HepG2 (cell line): ENCODE data around the gene OR2V2. TPM values are rescaled to one million over a fixed set of nuclear protein-coding genes. Genes with fewer than 3 reads are reported as not detected.
A peak's percentile ranks its signal among the peaks of the same experiment; 100 is the strongest.

ENCODE experiments used
- CEBPG ChIP-seq: IDR thresholded peaks from 2 replicates; pipeline ENCODE4 v1.6.1; 2016
- CREB1 ChIP-seq, 2 experiments: fragments of 450-650 bp in 1 of 2; IDR thresholded peaks; 2 replicates each; pipeline ENCODE4 v1.6.1; 2016 to 2017; ENCODE audit warnings: control low read depth in 1 of 2, mild to moderate bottlenecking in 1 of 2, missing compliant biosample characterization in 1 of 2, missing genetic modification characterization in 1 of 2
- ELF3 ChIP-seq: IDR thresholded peaks from 2 replicates; pipeline ENCODE4 v1.6.1; 2016; ENCODE audit warnings: missing genetic modification reagents, missing compliant biosample characterization
- FLYWCH1 ChIP-seq: sonication (generic); formaldehyde crosslinking; IDR thresholded peaks from 2 replicates; pipeline ENCODE4 v1.8.1; 2023; ENCODE audit warnings: mild to moderate bottlenecking, missing genetic modification reagents
- GABPA ChIP-seq, 2 experiments: IDR thresholded peaks; 2 replicates each; pipeline ENCODE4 v1.6.1; 2011 to 2016; ENCODE audit warnings: low read depth in 2 of 2, low read length in 1 of 2, missing biosample characterization in 1 of 2, missing genetic modification characterization in 1 of 2
- GABPB1 ChIP-seq: IDR thresholded peaks from 2 replicates; pipeline ENCODE4 v1.6.1; 2016; ENCODE audit warnings: mild to moderate bottlenecking, missing genetic modification reagents, moderate library complexity, missing compliant biosample characterization
- GTF2F1 ChIP-seq: fragments of 150-350 bp; IDR thresholded peaks from 2 replicates; pipeline ENCODE4 v1.6.1; 2014; ENCODE audit warnings: low read length
- HCFC1 ChIP-seq: fragments of 150-350 bp; IDR thresholded peaks from 2 replicates; pipeline ENCODE4 v1.6.1; 2014; ENCODE audit warnings: low read depth, low read length
- HOXA7 ChIP-seq: sonication (generic); formaldehyde crosslinking; IDR thresholded peaks from 2 replicates; pipeline ENCODE4 v1.8.1; 2022; ENCODE audit warnings: mild to moderate bottlenecking, missing genetic modification reagents, moderate library complexity
- HOXA9 ChIP-seq: sonication (generic); formaldehyde crosslinking; IDR thresholded peaks from 2 replicates; pipeline ENCODE4 v1.8.1; 2022; ENCODE audit warnings: missing genetic modification reagents, mild to moderate bottlenecking, moderate library complexity, borderline replicate concordance
- KDM1A ChIP-seq: IDR thresholded peaks from 2 replicates; pipeline ENCODE4 v1.6.1; 2016; ENCODE audit warnings: missing compliant biosample characterization
- KDM5B ChIP-seq: sonication (generic); formaldehyde crosslinking; IDR thresholded peaks from 2 replicates; pipeline ENCODE4 v1.4.0; 2020; ENCODE audit warnings: missing genetic modification reagents, mild to moderate bottlenecking, borderline replicate concordance
- LCORL ChIP-seq, 2 experiments: fragments of 450-650 bp in 1 of 2; sonication (generic) in 1 of 2; formaldehyde crosslinking in 1 of 2; IDR thresholded peaks; 2 replicates each; pipeline versions ENCODE4 v1.5.0 to v1.6.1; 2017 to 2020; ENCODE audit warnings: antibody characterized with exemption in 1 of 2, missing genetic modification reagents in 1 of 2
- NFIC ChIP-seq: IDR thresholded peaks from 2 replicates; pipeline ENCODE4 v1.6.1; 2012; ENCODE audit warnings: mild to moderate bottlenecking, low read length, inconsistent platforms
- NRL ChIP-seq: sonication (generic); formaldehyde crosslinking; IDR thresholded peaks from 2 replicates; pipeline ENCODE4 v1.5.0; 2020; ENCODE audit warnings: missing genetic modification reagents, mild to moderate bottlenecking, moderate library complexity, borderline replicate concordance
- PHF8 ChIP-seq: sonication (generic); formaldehyde crosslinking; IDR thresholded peaks from 2 replicates; pipeline ENCODE4 v1.5.0; 2020; ENCODE audit warnings: missing genetic modification reagents
- RBM22 ChIP-seq: fragments of 200-400 bp; formaldehyde crosslinking; optimal IDR thresholded peaks from 2 replicates; pipeline ENCODE3; 2017; ENCODE audit warnings: mild to moderate bottlenecking, low read length, moderate library complexity
- RCOR2 ChIP-seq: IDR thresholded peaks from 2 replicates; pipeline ENCODE4 v1.6.1; 2016; ENCODE audit warnings: missing biosample characterization, missing genetic modification reagents
- SKI ChIP-seq: fragments of 450-650 bp; IDR thresholded peaks from one replicate; pipeline ENCODE4 v1.6.1; 2018; ENCODE audit warnings: mild to moderate bottlenecking; ENCODE audit not compliant: partially characterized antibody
- TSC22D2 ChIP-seq: sonication (generic); formaldehyde crosslinking; IDR thresholded peaks from 2 replicates; pipeline ENCODE4 v1.5.1; 2020; ENCODE audit warnings: missing genetic modification reagents, mild to moderate bottlenecking, borderline replicate concordance
- ZNF12 ChIP-seq: sonication (generic); formaldehyde crosslinking; IDR thresholded peaks from 2 replicates; pipeline ENCODE4 v1.5.0; 2020; ENCODE audit warnings: missing genetic modification reagents
- ZNF205 ChIP-seq: IDR thresholded peaks from 2 replicates; pipeline ENCODE4 v1.6.1; 2018; ENCODE audit warnings: missing biosample characterization, missing genetic modification reagents
- ZNF317 ChIP-seq: sonication (generic); formaldehyde crosslinking; IDR thresholded peaks from 2 replicates; pipeline ENCODE4 v1.5.0; 2020; ENCODE audit warnings: mild to moderate bottlenecking, missing genetic modification reagents
- ZNF530 ChIP-seq: sonication (generic); formaldehyde crosslinking; IDR thresholded peaks from 2 replicates; pipeline ENCODE4 v1.5.0; 2020; ENCODE audit warnings: low read depth, mild to moderate bottlenecking, missing genetic modification reagents
- ZNF598 ChIP-seq: sonication (generic); formaldehyde crosslinking; IDR thresholded peaks from 2 replicates; pipeline ENCODE4 v1.5.1; 2020; ENCODE audit warnings: mild to moderate bottlenecking, missing genetic modification reagents, borderline replicate concordance
- ZNF614 ChIP-seq: IDR thresholded peaks from 2 replicates; pipeline ENCODE4 v1.6.1; 2018; ENCODE audit warnings: missing biosample characterization, missing genetic modification reagents, inconsistent platforms, borderline replicate concordance
- ZNF615 ChIP-seq: sonication (generic); formaldehyde crosslinking; IDR thresholded peaks from 2 replicates; pipeline ENCODE4 v1.5.0; 2020; ENCODE audit warnings: mild to moderate bottlenecking, missing genetic modification reagents, borderline replicate concordance
- ZSCAN25 ChIP-seq: sonication (generic); formaldehyde crosslinking; IDR thresholded peaks from 2 replicates; pipeline ENCODE4 v1.8.0; 2022; ENCODE audit warnings: mild to moderate bottlenecking, missing genetic modification reagents
- polyA plus RNA-seq, 8 experiments: library from polyadenylated mRNA; depleted of rRNA in 3 of 8; stranded (reverse) in 7 of 8; unstranded in 1 of 8; fragments of >200 nt; fragmentation: Illumina TruSeq in 4 of 8; extraction: Trizol in 4 of 8; gene quantifications; 2 replicates each; pipeline versions ENCODE4 v1.2.1 to v1.2.3, GENCODE V29; 2011 to 2016; ENCODE audit warnings: low read depth in 4 of 8, missing spikeins in 1 of 8, mixed read lengths in 1 of 8; ENCODE audit not compliant: insufficient read depth in 1 of 8
- total RNA-seq, 5 experiments: library from RNA; depleted of rRNA; stranded (reverse); fragments of >200 nt; fragmentation: Illumina TruSeq; extraction: Trizol; gene quantifications; 2 replicates each; pipeline ENCODE4 v1.2.3, GENCODE V29; 2016; ENCODE audit warnings: low read depth in 1 of 5
- TF ChIP-seq, protein P1 (sequence below): sonication (generic); formaldehyde crosslinking; IDR thresholded peaks from 2 replicates; pipeline ENCODE4 v1.9.0; 2021; ENCODE audit warnings: missing genetic modification reagents, mild to moderate bottlenecking, borderline replicate concordance
- TF ChIP-seq, protein P2 (sequence below): sonication (generic); formaldehyde crosslinking; IDR thresholded peaks from 2 replicates; pipeline ENCODE4 v1.8.1; 2022; ENCODE audit warnings: mild to moderate bottlenecking, missing genetic modification reagents

Gene OR2V2
- total and polyA plus RNA-seq, 2 of the 13 experiments (the other 11 are each of a cell fraction or from before 2014, with no cell fraction given) = not detected

DNA sequence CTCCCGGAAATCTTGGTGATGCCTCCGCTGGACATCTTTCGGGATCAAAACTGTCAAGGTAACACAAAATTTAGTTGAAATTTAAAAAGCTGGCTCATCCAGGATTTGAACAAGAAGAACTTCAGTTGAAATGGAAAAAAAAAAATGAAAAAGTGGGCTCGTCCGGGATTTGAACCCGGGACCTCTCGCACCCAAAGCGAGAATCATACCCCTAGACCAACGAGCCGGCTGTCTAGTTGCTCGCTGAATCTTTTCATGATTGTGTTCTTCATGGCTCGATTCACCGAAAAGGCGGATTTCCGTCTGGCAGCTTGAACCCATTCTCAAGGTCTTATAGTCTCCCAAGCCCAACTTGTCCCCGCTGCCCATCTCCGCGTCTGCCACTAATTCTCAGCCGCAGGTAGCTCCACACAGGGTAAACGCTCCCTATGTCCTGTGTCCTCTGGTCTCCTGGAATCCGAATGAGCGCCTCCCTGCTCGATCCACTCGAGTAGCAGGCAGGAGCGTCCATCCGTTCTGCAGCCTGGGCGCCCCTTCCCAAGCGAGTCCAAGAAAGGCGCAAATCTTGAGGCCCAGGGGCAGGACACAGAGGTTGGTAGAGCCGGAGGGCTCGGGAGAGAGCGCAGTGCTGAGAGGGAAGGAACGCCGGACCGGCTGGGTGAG, 41.4 kb downstream of the OR2V2 start (continued):
- TF ChIP-seq NFIC = peak; percentile 27; the same call in 1 of the 2 replicates
- no peak for TF ChIP-seq TSC22D2
- TF ChIP-seq ZNF205 (CRISPR knock-in tag) = 0 out of 2 replicates have a peak, but pooled peaks have one; percentile 24
- TF ChIP-seq ZNF615 = 0 out of 2 replicates have a peak, but pooled peaks have one; percentile 17
- TF ChIP-seq GTF2F1 = 0 out of 2 replicates have a peak, but pooled peaks have one; percentile 1
- no peak for TF ChIP-seq ZNF598 (CRISPR knock-in tag)
- no peak for TF ChIP-seq ZNF12 (CRISPR knock-in tag)
- no peak for TF ChIP-seq ZSCAN25 (CRISPR knock-in tag)
- 0 out of 2 replicates have a peak, but pooled peaks have one; percentile 8 for TF ChIP-seq ZNF317 (CRISPR knock-in tag)
- TF ChIP-seq CREB1 (IDR thresholded peaks at IDR 0.05) = no peak
- no peak for TF ChIP-seq CREB1 (CRISPR knock-in tag; IDR thresholded peaks at IDR 0.05)
- no peak for TF ChIP-seq NRL
- peak; percentile 10; the same call in 1 of the 2 replicates for TF ChIP-seq GABPB1 (CRISPR knock-in tag)
- TF ChIP-seq, protein P1, sequence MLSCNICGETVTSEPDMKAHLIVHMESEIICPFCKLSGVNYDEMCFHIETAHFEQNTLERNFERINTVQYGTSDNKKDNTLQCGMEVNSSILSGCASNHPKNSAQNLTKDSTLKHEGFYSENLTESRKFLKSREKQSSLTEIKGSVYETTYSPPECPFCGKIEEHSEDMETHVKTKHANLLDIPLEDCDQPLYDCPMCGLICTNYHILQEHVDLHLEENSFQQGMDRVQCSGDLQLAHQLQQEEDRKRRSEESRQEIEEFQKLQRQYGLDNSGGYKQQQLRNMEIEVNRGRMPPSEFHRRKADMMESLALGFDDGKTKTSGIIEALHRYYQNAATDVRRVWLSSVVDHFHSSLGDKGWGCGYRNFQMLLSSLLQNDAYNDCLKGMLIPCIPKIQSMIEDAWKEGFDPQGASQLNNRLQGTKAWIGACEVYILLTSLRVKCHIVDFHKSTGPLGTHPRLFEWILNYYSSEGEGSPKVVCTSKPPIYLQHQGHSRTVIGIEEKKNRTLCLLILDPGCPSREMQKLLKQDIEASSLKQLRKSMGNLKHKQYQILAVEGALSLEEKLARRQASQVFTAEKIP = no peak
- no peak for TF ChIP-seq KDM1A (CRISPR knock-in tag)
- TF ChIP-seq, protein P2, sequence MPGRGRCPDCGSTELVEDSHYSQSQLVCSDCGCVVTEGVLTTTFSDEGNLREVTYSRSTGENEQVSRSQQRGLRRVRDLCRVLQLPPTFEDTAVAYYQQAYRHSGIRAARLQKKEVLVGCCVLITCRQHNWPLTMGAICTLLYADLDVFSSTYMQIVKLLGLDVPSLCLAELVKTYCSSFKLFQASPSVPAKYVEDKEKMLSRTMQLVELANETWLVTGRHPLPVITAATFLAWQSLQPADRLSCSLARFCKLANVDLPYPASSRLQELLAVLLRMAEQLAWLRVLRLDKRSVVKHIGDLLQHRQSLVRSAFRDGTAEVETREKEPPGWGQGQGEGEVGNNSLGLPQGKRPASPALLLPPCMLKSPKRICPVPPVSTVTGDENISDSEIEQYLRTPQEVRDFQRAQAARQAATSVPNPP (CRISPR knock-in tag) = no peak
- TF ChIP-seq HOXA7 (CRISPR knock-in tag) = no peak
- 0 out of 2 replicates have a peak, but pooled peaks have one; percentile 3 for TF ChIP-seq HCFC1
- TF ChIP-seq KDM5B (CRISPR knock-in tag) = peak; percentile 52; the same call in 1 of the 2 replicates
- peak; percentile 41 for TF ChIP-seq PHF8 (CRISPR knock-in tag)
- TF ChIP-seq ZNF530 (CRISPR knock-in tag) = no peak
- no peak for TF ChIP-seq LCORL (IDR thresholded peaks at IDR 0.05)
- no peak for TF ChIP-seq LCORL (CRISPR knock-in tag; IDR thresholded peaks at IDR 0.05)
- peak; percentile 30; the same call in 1 of the 2 replicates for TF ChIP-seq ELF3 (CRISPR knock-in tag)
- TF ChIP-seq RCOR2 (CRISPR knock-in tag) = no peak
- no peak; the same call in 1 of the 2 replicates for TF ChIP-seq CEBPG (CRISPR knock-in tag)
- TF ChIP-seq HOXA9 (CRISPR knock-in tag) = no peak
- TF ChIP-seq RBM22 = peak; percentile 44
- peak; percentile 14; the same call in 1 of the 2 replicates for TF ChIP-seq ZNF614
- TF ChIP-seq GABPA (IDR thresholded peaks at IDR 0.05; ENCODE audit: low read depth, low read length) = no peak
- TF ChIP-seq GABPA (CRISPR knock-in tag; IDR thresholded peaks at IDR 0.05; ENCODE audit: low read depth) = peak; percentile 9; the same call in 1 of the 2 replicates
- 0 out of 2 replicates have a peak, but pooled peaks have one; percentile 36 for TF ChIP-seq FLYWCH1 (CRISPR knock-in tag)
- no peak for TF ChIP-seq SKI
